ENCODE results near the gene RAB5A.
"Not testable (repeated sequence)": the region's sequence is repeated elsewhere in the genome, so short reads cannot be mapped to it uniquely, and the experiment has no call there.

RAB5A gene

GRCh38 chr3:19950316-19950715 is 3.4 kb downstream of the RAB5A start:
- no peak for DNase-seq

- DNase-seq, result no peak
Measured at GRCh38 chr3:19954676-19955075, 7.8 kb downstream of the RAB5A start.

- DNase-seq, result not testable (repeated sequence)
Measured at GRCh38 chr3:19957354-19957753, 10.5 kb downstream of the RAB5A start.

- DNase-seq, result no peak
Measured at GRCh38 chr3:19959505-19959904, 12.6 kb downstream of the RAB5A start.

GRCh38 chr3:19960696-19961095 is 13.8 kb downstream of the RAB5A start:
- no peak for DNase-seq

GRCh38 chr3:19961960-19962359 is 15.1 kb downstream of the RAB5A start:
- no peak for DNase-seq

- no peak for DNase-seq
Measured at GRCh38 chr3:19967208-19967607, 20.3 kb downstream of the RAB5A start.

- no peak for DNase-seq
Measured at GRCh38 chr3:19967812-19968211, 20.9 kb downstream of the RAB5A start.

GRCh38 chr3:19970327-19970726 is 23.4 kb downstream of the RAB5A start:
- DNase-seq, result no peak

- DNase-seq, result no peak
Measured at GRCh38 chr3:19972054-19972453, 25.2 kb downstream of the RAB5A start.

- DNase-seq, result not testable (repeated sequence)
Measured at GRCh38 chr3:19988904-19989303, 42.0 kb downstream of the RAB5A start.

GRCh38 chr3:19994796-19995195 is 47.9 kb downstream of the RAB5A start:
- DNase-seq, result no peak

GRCh38 chr3:19997502-19997901 is 50.6 kb downstream of the RAB5A start:
- no peak for DNase-seq

GRCh38 chr3:20001932-20002331 is 55.0 kb downstream of the RAB5A start:
- no peak for DNase-seq

GRCh38 chr3:20007960-20008359 is 61.1 kb downstream of the RAB5A start:
- no peak for DNase-seq

GRCh38 chr3:20008646-20009045 is 61.7 kb downstream of the RAB5A start:
- DNase-seq, result no peak

GRCh38 chr3:20012164-20012563 is 65.3 kb downstream of the RAB5A start, which contains the start of gene PP2D1:
Gene PP2D1 (minus strand): TSS chr3:20012264. CDS start chr3:20012072, 192 bp downstream.
- no peak for DNase-seq

- no peak for DNase-seq
Measured at GRCh38 chr3:20013396-20013795, 66.5 kb downstream of the RAB5A start.

- no peak for DNase-seq
Measured at GRCh38 chr3:20015525-20015924, 68.6 kb downstream of the RAB5A start.

GRCh38 chr3:20016076-20016475 is 69.2 kb downstream of the RAB5A start:
- not testable (repeated sequence) for DNase-seq

- no peak for DNase-seq
Measured at GRCh38 chr3:20022954-20023622, 76.2 kb downstream of the RAB5A start.

GRCh38 chr3:20023623-20024405 is 76.9 kb downstream of the RAB5A start:
- DNase-seq, result no peak

- DNase-seq, result no peak
Measured at GRCh38 chr3:20027136-20027535, 80.2 kb downstream of the RAB5A start.

- no peak for DNase-seq
Measured at GRCh38 chr3:20028905-20029331, 82.0 kb downstream of the RAB5A start.

Data from CD4-positive, alpha-beta T cell treated with Interferon alpha-2 for 1 hour (primary cell).